Cardiac muscle cell (in vitro differentiated cells and primary cell): ENCODE data around the gene POP7. TPM values are rescaled to one million over a fixed set of nuclear protein-coding genes. Genes with fewer than 3 reads are reported as not detected.

ENCODE experiments used
- DNase-seq, 2 donors: peaks; one replicate each; pipeline versions ENCODE4 v3.0.0 to v3.0.0-alpha.2; 2010 to 2017; ENCODE audit warnings: low read depth in 1 of 2, low spot score in 1 of 2
- H3K27ac ChIP-seq: fragments of 200-600 bp; sonication (generic); 2 replicates; pipeline ENCODE4 v1.5.1; 2016
- H3K27me3 ChIP-seq: fragments of 200-600 bp; sonication (generic); 2 replicates; pipeline ENCODE4 v1.6.0; 2016; ENCODE audit warnings: control low read depth
- H3K36me3 ChIP-seq: fragments of 200-600 bp; sonication (generic); 2 replicates; pipeline ENCODE4 v1.5.1; 2016; ENCODE audit warnings: control low read depth
- H3K4me1 ChIP-seq: fragments of 200-600 bp; sonication (generic); 2 replicates; pipeline ENCODE4 v1.8.1; 2017; ENCODE audit warnings: low read depth, mild to moderate bottlenecking, mixed run types
- H3K4me3 ChIP-seq: fragments of 200-600 bp; sonication (generic); 2 replicates; pipeline ENCODE4 v1.5.1; 2016; ENCODE audit warnings: mild to moderate bottlenecking
- H3K9me3 ChIP-seq: fragments of 200-600 bp; sonication (generic); 2 replicates; pipeline ENCODE4 v1.5.1; 2017; ENCODE audit warnings: low read depth, mild to moderate bottlenecking, control low read depth
- CTCF ChIP-seq: IDR thresholded peaks from 2 replicates; pipeline ENCODE4 v1.5.1; 2012; ENCODE audit warnings: low read depth, mild to moderate bottlenecking, low read length
- polyA plus RNA-seq: library from polyadenylated mRNA; unstranded; fragments of >200 nt; fragmentation: Nextera tagmentation; extraction: Ambion mirVana; gene quantifications from 2 replicates; pipeline ENCODE4 v1.2.1, GENCODE V29; 2016
- total RNA-seq: library from RNA; depleted of rRNA; stranded (reverse); fragments of >200 nt; gene quantifications from 2 replicates; pipeline ENCODE4 v1.2.3, GENCODE V29; 2016

The POP7 gene
- total and polyA plus RNA-seq, 2 experiments from 2014 or later: 30.6 to 68.3 TPM

- H3K27me3 ChIP-seq: peaks cover 15% of the 10 kb centered on the region
- no peak overlapping the region for H3K4me3 ChIP-seq
- H3K9me3 ChIP-seq: no peaks in the 10 kb centered on the region
- no peak overlapping the region for H3K27ac ChIP-seq
- no peak for DNase-seq
- H3K4me1 ChIP-seq: no peaks in the 10 kb centered on the region
- TF ChIP-seq CTCF: no peak
- no peaks in the 10 kb centered on the region for H3K36me3 ChIP-seq
Measured at GRCh38 chr7:100670074-100670473, 35.8 kb upstream of the POP7 start.

GRCh38 chr7:100671353-100672327 lies 34.3 kb upstream of the POP7 start:
- Histone ChIP-seq H3K4me1 (peaks cover 4% of the 10 kb centered on the region), H3K27me3 (peaks cover 11% of the 10 kb centered on the region), H3K36me3 (no peaks in the 10 kb centered on the region), H3K27ac (no peak overlapping the region), H3K9me3 (no peaks in the 10 kb centered on the region), H3K4me3 (no peak overlapping the region)
- no peak for DNase-seq
- TF ChIP-seq CTCF: no peak

GRCh38 chr7:100673302-100673941 lies 32.5 kb upstream of the POP7 start, which contains the start of gene GNB2:
Gene GNB2 (plus strand): TSS chr7:100673740. CDS start chr7:100676266, 2,526 bp downstream.
- TF ChIP-seq CTCF: no peak
- peak; percentile 97 to 100 for DNase-seq

GRCh38 chr7:100673942-100674410 lies 31.9 kb upstream of the POP7 start:
- Histone ChIP-seq H3K27me3 (peaks cover 11% of the 10 kb centered on the region), H3K36me3 (peaks cover 16% of the 10 kb centered on the region), H3K9me3 (no peaks in the 10 kb centered on the region), H3K4me1 (peaks cover 4% of the 10 kb centered on the region), H3K4me3 (peak overlapping the region; percentile 96), H3K27ac (peak overlapping the region; percentile 74)
- no peak for DNase-seq
- no peak for TF ChIP-seq CTCF

More at GRCh38 chr7:100673302-100673941, 32.5 kb upstream of the POP7 start, which contains the start of gene GNB2:
- Histone ChIP-seq H3K4me1 (peaks cover 4% of the 10 kb centered on the region), H3K36me3 (peaks cover 12% of the 10 kb centered on the region), H3K27me3 (peaks cover 11% of the 10 kb centered on the region), H3K27ac (peak within 1 kb of the TSS; percentile 98), H3K9me3 (no peaks in the 10 kb centered on the region), H3K4me3 (peak within 1 kb of the TSS; percentile 96)

- no peaks in the 10 kb centered on the region for H3K9me3 ChIP-seq
- no peak for TF ChIP-seq CTCF
- peaks cover 4% of the 10 kb centered on the region for H3K4me1 ChIP-seq
- DNase-seq: peak in 1 of 2 donors; percentile 63
- H3K27ac ChIP-seq: peak overlapping the region; percentile 74
- H3K4me3 ChIP-seq: peak overlapping the region; percentile 96
- H3K36me3 ChIP-seq: peaks cover 21% of the 10 kb centered on the region
- peaks cover 10% of the 10 kb centered on the region for H3K27me3 ChIP-seq
Measured at GRCh38 chr7:100674411-100675104, 31.4 kb upstream of the POP7 start.
